K562 (cell line): ENCODE measurements around the gene OR52I2. TPM values are rescaled to one million over a fixed set of nuclear protein-coding genes. Genes with fewer than 3 reads are reported as not detected.

ENCODE experiments used
- ATAC-seq: fragments of 200-7000 bp; cut with Tn5 transposase; 3 replicates; pipeline ENCODE4 v1.9.1; 2020; ENCODE audit warnings: moderate library complexity
- BruUV-seq: library from RNA; stranded (reverse); fragments of 400-500 nt; replicated peaks from 2 replicates; lab custom pipeline; 2021; lab: Mats Ljungman, UMichigan
- CTCF ChIA-PET: fragments of 300-600 bp; formaldehyde crosslinking; extraction: SDS; loops from one replicate; lab custom pipeline; 2021; ENCODE audit warnings: low intra/inter-chr PET ratio; lab: Yijun Ruan, JAX
- POLR2A ChIA-PET: fragments of 300-600, 350-650 bp; sonication (Branson Sonifier 250); formaldehyde crosslinking; extraction: SDS; loops from one replicate; lab custom pipeline; 2021; ENCODE audit warnings: antibody characterized with exemption, inconsistent platforms; lab: Yijun Ruan, JAX
- DNase-seq, 4 experiments: peaks; one replicate each; pipeline versions ENCODE4 v3.0.0 to v3.0.0-alpha.2; 2011 to 2018; ENCODE audit warnings: low spot score in 3 of 4, mixed read lengths in 3 of 4; ENCODE audit errors: extremely low read depth in 1 of 4
- FAIRE-seq: peaks from 2 replicates; lab custom pipeline; 2011; peaks lifted over from hg19 to GRCh38; lab: Jason Lieb, UNC
- H2AFZ ChIP-seq: 2 replicates; pipeline ENCODE4 v1.6.0; 2011; ENCODE audit warnings: low read depth, low read length, control low read depth, inconsistent platforms
- H3K27ac ChIP-seq: fragments of 200-600 bp; 3 replicates; pipeline ENCODE4 v1.8.0; 2011; ENCODE audit warnings: low read depth, mild to moderate bottlenecking, control low read depth, inconsistent platforms, low read length, moderate library complexity, mixed read lengths; ENCODE audit errors: extremely low read depth
- H3K27me3 ChIP-seq, 2 experiments: fragments of 300-600 bp in 1 of 2; 2 replicates in 1 of 2; 3 replicates in 1 of 2; pipeline versions ENCODE4 v1.6.0 to v1.8.0; 2011; ENCODE audit warnings: inconsistent platforms in 2 of 2, low read length in 2 of 2, mild to moderate bottlenecking in 1 of 2, mixed read lengths in 1 of 2, moderate library complexity in 1 of 2; ENCODE audit not compliant: control insufficient read depth in 2 of 2, insufficient read depth in 2 of 2
- H3K36me3 ChIP-seq: fragments of 300-600 bp; 3 replicates; pipeline ENCODE4 v1.8.0; 2011; ENCODE audit warnings: mild to moderate bottlenecking, low read length, inconsistent platforms; ENCODE audit not compliant: control insufficient read depth, insufficient read depth
- H3K4me1 ChIP-seq, 2 experiments: fragments of 200-600 bp in 1 of 2; replicated peaks in 1 of 2; 2 replicates in 1 of 2; 3 replicates in 1 of 2; pipeline versions ENCODE4 v1.5.1 to v1.8.0; 2011; ENCODE audit warnings: inconsistent platforms in 2 of 2, low read length in 2 of 2, mild to moderate bottlenecking in 1 of 2, mixed read lengths in 1 of 2, moderate library complexity in 1 of 2; ENCODE audit not compliant: control insufficient read depth in 2 of 2, insufficient read depth in 2 of 2
- H3K4me2 ChIP-seq: 2 replicates; pipeline ENCODE4 v1.6.1; 2011; ENCODE audit warnings: low read length, control low read depth, inconsistent platforms, mixed read lengths; ENCODE audit not compliant: insufficient read depth
- H3K4me3 ChIP-seq: fragments of 200-600 bp; sonication (generic), shearing (Covaris generic); 2 replicates; pipeline ENCODE4 v1.5.1; 2016; ENCODE audit warnings: control low read depth, inconsistent platforms
- H3K79me2 ChIP-seq: fragments of 200-600 bp; 3 replicates; pipeline ENCODE4 v1.8.0; 2011; ENCODE audit warnings: low read length, inconsistent platforms; ENCODE audit not compliant: control insufficient read depth, insufficient read depth
- H3K9ac ChIP-seq, 2 experiments: 2 replicates each; pipeline versions ENCODE4 v1.6.0 to v1.6.1; 2011; ENCODE audit warnings: low read depth in 2 of 2, low read length in 2 of 2, control low read depth in 1 of 2, inconsistent platforms in 1 of 2, mild to moderate bottlenecking in 1 of 2, mixed read lengths in 1 of 2; ENCODE audit not compliant: insufficient read depth in 1 of 2
- H3K9me1 ChIP-seq: one replicate; pipeline ENCODE4 v1.6.0; 2011; ENCODE audit warnings: inconsistent platforms, mild to moderate bottlenecking, low read length, moderate library complexity; ENCODE audit not compliant: control insufficient read depth, insufficient read depth
- H3K9me3 ChIP-seq: replicated peaks from 2 replicates; pipeline ENCODE4 v1.5.1; 2011; ENCODE audit warnings: low read depth, low read length, inconsistent platforms; ENCODE audit not compliant: control insufficient read depth, insufficient read depth
- H4K20me1 ChIP-seq: replicated peaks from 2 replicates; pipeline ENCODE4 v1.6.1; 2011; ENCODE audit warnings: low read length, inconsistent platforms, mixed read lengths; ENCODE audit not compliant: control insufficient read depth, insufficient read depth
- CHD4 ChIP-seq: fragments of 200-600 bp; sonication (generic); IDR thresholded peaks from 3 replicates; pipeline ENCODE4 v1.6.1; 2012; ENCODE audit warnings: low read depth, mild to moderate bottlenecking, mixed read lengths, low read length, inconsistent platforms; ENCODE audit not compliant: insufficient read depth, insufficient replicate concordance, poor library complexity, severe bottlenecking
- E2F3 ChIP-seq: fragments of 250-450 bp; sonication (Bioruptor Pico); IDR thresholded peaks from 2 replicates; pipeline ENCODE4 v1.4.0; 2020; ENCODE audit warnings: mild to moderate bottlenecking
- RB1 ChIP-seq: fragments of 450-650 bp; IDR thresholded peaks from 2 replicates; pipeline ENCODE4 v1.6.1; 2017; ENCODE audit warnings: low read depth, mild to moderate bottlenecking
- TAL1 ChIP-seq: fragments of 450-650 bp; IDR thresholded peaks from 2 replicates; pipeline ENCODE4 v1.6.1; 2016; ENCODE audit warnings: mild to moderate bottlenecking
- TEAD4 ChIP-seq, 2 experiments: sonication (generic) in 1 of 2; formaldehyde crosslinking in 1 of 2; IDR thresholded peaks; 2 replicates each; pipeline versions ENCODE4 v1.6.1 to v1.8.0; 2012 to 2022; ENCODE audit warnings: borderline replicate concordance in 1 of 2, inconsistent platforms in 1 of 2, low read length in 1 of 2, mild to moderate bottlenecking in 1 of 2, missing genetic modification reagents in 1 of 2
- THRB ChIP-seq: fragments of 450-650 bp; formaldehyde crosslinking; conservative IDR thresholded peaks from 2 replicates; pipeline ENCODE4 v1.4.0; 2022; ENCODE audit warnings: mild to moderate bottlenecking, missing genetic modification characterization
- ZNF551 ChIP-seq: fragments of 250-450 bp; sonication (Bioruptor Pico); IDR thresholded peaks from 2 replicates; pipeline ENCODE4 v1.5.0; 2021; ENCODE audit warnings: mild to moderate bottlenecking, moderate library complexity
- WGBS: fragments of 100-300 bp; shearing (Covaris generic); methylation state at CpG from one replicate; pipeline ENCODE4 v1.1.6; 2016; ENCODE audit warnings: low coverage, mixed read lengths; ENCODE audit not compliant: insufficient coverage; ENCODE audit errors: missing lambda C conversion rate; 5-methylcytosine and 5-hydroxymethylcytosine counted together
- in situ Hi-C: fragments of 300-500 bp; cut with MboI; formaldehyde crosslinking; loops from 4 replicates; pipeline ENCODE4 v1.15.0; 2018; ENCODE audit warnings: inconsistent platforms, mixed read lengths
- intact Hi-C: fragments of 100-400 bp; cut with micrococcal nuclease; formaldehyde crosslinking; loops from 2 replicates; pipeline ENCODE4 v1.14.2; 2022
- polyA plus RNA-seq, 8 experiments: library from polyadenylated mRNA; depleted of rRNA in 4 of 8; stranded (reverse) in 5 of 8; unstranded in 3 of 8; fragments of >200 nt; fragmentation: Nextera tagmentation in 2 of 8; fragmentation: Illumina TruSeq in 1 of 8; extraction: Ambion mirVana in 2 of 8; extraction: Trizol in 1 of 8; gene quantifications; 2 replicates each; pipeline versions ENCODE4 v1.2.1 to v1.2.3, GENCODE V29; 2011 to 2014; ENCODE audit warnings: inconsistent platforms in 1 of 8, missing spikeins in 1 of 8
- total RNA-seq, 7 experiments: library from RNA; depleted of rRNA in 6 of 7; stranded (reverse); fragments of >200 nt in 6 of 7; fragmentation: Illumina TruSeq in 2 of 7; extraction: Trizol in 2 of 7; gene quantifications; 2 replicates each; pipeline versions ENCODE4 v1.2.1 to v1.2.3, GENCODE V29; 2011 to 2021; ENCODE audit warnings: low replicate concordance in 1 of 7
- TF ChIP-seq, protein P1 (sequence below): fragments of 450-650 bp; IDR thresholded peaks from 2 replicates; pipeline ENCODE4 v1.6.1; 2016; ENCODE audit warnings: mild to moderate bottlenecking
- TF ChIP-seq, protein P2 (sequence below): sonication (generic); formaldehyde crosslinking; IDR thresholded peaks from 2 replicates; pipeline ENCODE4 v1.8.0; 2022; ENCODE audit warnings: mild to moderate bottlenecking, missing genetic modification reagents
- TF ChIP-seq, protein P3 (sequence below): fragments of 250-450 bp; sonication (Bioruptor Pico); IDR thresholded peaks from 2 replicates; pipeline ENCODE4 v1.5.0; 2020; ENCODE audit warnings: mild to moderate bottlenecking, borderline replicate concordance

The OR52I2 gene
- total and polyA plus RNA-seq, 9 of the 15 experiments (the other 6 are each of a cell fraction or from before 2014, with no cell fraction given): not detected

DNA sequence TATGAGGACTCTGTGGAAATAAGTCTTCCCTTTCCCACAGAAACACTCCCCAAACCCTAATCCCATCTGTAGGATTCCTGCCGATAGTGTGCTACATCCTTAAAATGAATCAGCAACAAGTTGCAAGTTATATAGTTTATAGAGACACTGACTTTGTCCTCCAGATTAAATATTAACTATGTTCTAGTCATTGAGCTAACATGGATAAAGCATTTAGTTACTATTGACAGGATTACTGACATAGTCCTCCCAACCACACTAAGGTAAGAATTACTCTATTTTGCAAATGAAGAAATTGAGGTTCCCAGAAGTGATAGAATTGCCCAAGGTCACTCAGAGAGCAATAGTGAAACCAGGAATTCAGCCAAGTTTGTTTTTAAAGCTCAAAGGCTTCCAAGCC lies 34.7 kb upstream of the OR52I2 start:
- Histone ChIP-seq H3K4me3 (no peak overlapping the region), H3K4me1 (no peaks in the 10 kb centered on the region), H3K79me2 (no peaks in the 10 kb centered on the region), H3K36me3 (no peaks in the 10 kb centered on the region), H4K20me1 (no peaks in the 10 kb centered on the region), H3K27me3 (peaks cover 0 to 11% of the 10 kb centered on the region in 2 experiments; a peak in 2 of 5 replicates), H3K4me2 (no peak overlapping the region), H3K9ac (no peak overlapping the region), H3K27ac (no peak overlapping the region), H3K9me3 (no peaks in the 10 kb centered on the region), H2AFZ (no peak overlapping the region), H3K9me1 (no peaks in the 10 kb centered on the region)
- DNase-seq (no peak), ATAC-seq (no peak), FAIRE-seq (no peak)
- intact Hi-C loops: no loop called here
- ChIA-PET CTCF (no interaction called here), POLR2A (interaction anchor here (0.9 kb wide), 1 partner anchor 365 kb away, joined by 3 read pairs; no protein-coding TSS in a partner anchor)
- 0% methylated on average over 1 of the region's 1 CpG for WGBS
- in situ Hi-C loops: loop anchor here (10.0 kb wide), 1 partner anchor 362 kb away; no protein-coding TSS in a partner anchor
- BruUV-seq: no TSS peak
- TF ChIP-seq, protein P1, sequence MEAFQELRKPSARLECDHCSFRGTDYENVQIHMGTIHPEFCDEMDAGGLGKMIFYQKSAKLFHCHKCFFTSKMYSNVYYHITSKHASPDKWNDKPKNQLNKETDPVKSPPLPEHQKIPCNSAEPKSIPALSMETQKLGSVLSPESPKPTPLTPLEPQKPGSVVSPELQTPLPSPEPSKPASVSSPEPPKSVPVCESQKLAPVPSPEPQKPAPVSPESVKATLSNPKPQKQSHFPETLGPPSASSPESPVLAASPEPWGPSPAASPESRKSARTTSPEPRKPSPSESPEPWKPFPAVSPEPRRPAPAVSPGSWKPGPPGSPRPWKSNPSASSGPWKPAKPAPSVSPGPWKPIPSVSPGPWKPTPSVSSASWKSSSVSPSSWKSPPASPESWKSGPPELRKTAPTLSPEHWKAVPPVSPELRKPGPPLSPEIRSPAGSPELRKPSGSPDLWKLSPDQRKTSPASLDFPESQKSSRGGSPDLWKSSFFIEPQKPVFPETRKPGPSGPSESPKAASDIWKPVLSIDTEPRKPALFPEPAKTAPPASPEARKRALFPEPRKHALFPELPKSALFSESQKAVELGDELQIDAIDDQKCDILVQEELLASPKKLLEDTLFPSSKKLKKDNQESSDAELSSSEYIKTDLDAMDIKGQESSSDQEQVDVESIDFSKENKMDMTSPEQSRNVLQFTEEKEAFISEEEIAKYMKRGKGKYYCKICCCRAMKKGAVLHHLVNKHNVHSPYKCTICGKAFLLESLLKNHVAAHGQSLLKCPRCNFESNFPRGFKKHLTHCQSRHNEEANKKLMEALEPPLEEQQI: no peak
- TF ChIP-seq, protein P2, sequence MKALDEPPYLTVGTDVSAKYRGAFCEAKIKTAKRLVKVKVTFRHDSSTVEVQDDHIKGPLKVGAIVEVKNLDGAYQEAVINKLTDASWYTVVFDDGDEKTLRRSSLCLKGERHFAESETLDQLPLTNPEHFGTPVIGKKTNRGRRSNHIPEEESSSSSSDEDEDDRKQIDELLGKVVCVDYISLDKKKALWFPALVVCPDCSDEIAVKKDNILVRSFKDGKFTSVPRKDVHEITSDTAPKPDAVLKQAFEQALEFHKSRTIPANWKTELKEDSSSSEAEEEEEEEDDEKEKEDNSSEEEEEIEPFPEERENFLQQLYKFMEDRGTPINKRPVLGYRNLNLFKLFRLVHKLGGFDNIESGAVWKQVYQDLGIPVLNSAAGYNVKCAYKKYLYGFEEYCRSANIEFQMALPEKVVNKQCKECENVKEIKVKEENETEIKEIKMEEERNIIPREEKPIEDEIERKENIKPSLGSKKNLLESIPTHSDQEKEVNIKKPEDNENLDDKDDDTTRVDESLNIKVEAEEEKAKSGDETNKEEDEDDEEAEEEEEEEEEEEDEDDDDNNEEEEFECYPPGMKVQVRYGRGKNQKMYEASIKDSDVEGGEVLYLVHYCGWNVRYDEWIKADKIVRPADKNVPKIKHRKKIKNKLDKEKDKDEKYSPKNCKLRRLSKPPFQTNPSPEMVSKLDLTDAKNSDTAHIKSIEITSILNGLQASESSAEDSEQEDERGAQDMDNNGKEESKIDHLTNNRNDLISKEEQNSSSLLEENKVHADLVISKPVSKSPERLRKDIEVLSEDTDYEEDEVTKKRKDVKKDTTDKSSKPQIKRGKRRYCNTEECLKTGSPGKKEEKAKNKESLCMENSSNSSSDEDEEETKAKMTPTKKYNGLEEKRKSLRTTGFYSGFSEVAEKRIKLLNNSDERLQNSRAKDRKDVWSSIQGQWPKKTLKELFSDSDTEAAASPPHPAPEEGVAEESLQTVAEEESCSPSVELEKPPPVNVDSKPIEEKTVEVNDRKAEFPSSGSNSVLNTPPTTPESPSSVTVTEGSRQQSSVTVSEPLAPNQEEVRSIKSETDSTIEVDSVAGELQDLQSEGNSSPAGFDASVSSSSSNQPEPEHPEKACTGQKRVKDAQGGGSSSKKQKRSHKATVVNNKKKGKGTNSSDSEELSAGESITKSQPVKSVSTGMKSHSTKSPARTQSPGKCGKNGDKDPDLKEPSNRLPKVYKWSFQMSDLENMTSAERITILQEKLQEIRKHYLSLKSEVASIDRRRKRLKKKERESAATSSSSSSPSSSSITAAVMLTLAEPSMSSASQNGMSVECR (CRISPR knock-in tag): no peak
- TF ChIP-seq E2F3 (no peak), CHD4 (no peak), THRB (no peak), TAL1 (no peak), TEAD4 (IDR thresholded peaks at IDR 0.05; ENCODE audit: low read length) (no peak), TEAD4 (CRISPR knock-in tag; IDR thresholded peaks at IDR 0.05; ENCODE audit: borderline replicate concordance) (no peak), ZNF551 (no peak), RB1 (no peak)
- TF ChIP-seq, protein P3, sequence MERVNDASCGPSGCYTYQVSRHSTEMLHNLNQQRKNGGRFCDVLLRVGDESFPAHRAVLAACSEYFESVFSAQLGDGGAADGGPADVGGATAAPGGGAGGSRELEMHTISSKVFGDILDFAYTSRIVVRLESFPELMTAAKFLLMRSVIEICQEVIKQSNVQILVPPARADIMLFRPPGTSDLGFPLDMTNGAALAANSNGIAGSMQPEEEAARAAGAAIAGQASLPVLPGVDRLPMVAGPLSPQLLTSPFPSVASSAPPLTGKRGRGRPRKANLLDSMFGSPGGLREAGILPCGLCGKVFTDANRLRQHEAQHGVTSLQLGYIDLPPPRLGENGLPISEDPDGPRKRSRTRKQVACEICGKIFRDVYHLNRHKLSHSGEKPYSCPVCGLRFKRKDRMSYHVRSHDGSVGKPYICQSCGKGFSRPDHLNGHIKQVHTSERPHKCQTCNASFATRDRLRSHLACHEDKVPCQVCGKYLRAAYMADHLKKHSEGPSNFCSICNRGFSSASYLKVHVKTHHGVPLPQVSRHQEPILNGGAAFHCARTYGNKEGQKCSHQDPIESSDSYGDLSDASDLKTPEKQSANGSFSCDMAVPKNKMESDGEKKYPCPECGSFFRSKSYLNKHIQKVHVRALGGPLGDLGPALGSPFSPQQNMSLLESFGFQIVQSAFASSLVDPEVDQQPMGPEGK: no peak
